CD8-positive, alpha-beta memory T cell (primary cell): ENCODE measurements around the gene OR10AD1. TPM values are rescaled to one million over a fixed set of nuclear protein-coding genes. Genes with fewer than 3 reads are reported as not detected.
A peak's percentile ranks its signal among the peaks of the same experiment; 100 is the strongest.

ENCODE experiments used
- CTCF ChIA-PET: fragments of 350-600 bp; sonication (Branson Sonifier 250); formaldehyde crosslinking; loops from one replicate; lab custom pipeline; 2021; ENCODE audit warnings: antibody characterized with exemption; lab: Charles Lee
- POLR2A ChIA-PET: fragments of 350-600 bp; sonication (Branson Sonifier 250); formaldehyde crosslinking; loops from one replicate; lab custom pipeline; 2021; ENCODE audit warnings: antibody characterized with exemption; lab: Charles Lee
- DNase-seq, 5 donors: peaks; one replicate each; pipeline versions ENCODE4 v3.0.0 to v3.0.0-alpha.2; 2020 to 2022; ENCODE audit warnings: mixed read lengths in 1 of 5
- H3K27ac ChIP-seq: one replicate; pipeline ENCODE4 v1.7.0; 2013; ENCODE audit warnings: low read depth, mild to moderate bottlenecking, low read length, moderate library complexity
- H3K27me3 ChIP-seq: 2 replicates; pipeline ENCODE4 v1.7.0; 2013; ENCODE audit warnings: low read length, mild to moderate bottlenecking; ENCODE audit not compliant: insufficient read depth, poor library complexity, severe bottlenecking
- H3K36me3 ChIP-seq: 2 replicates; pipeline ENCODE4 v1.7.0; 2013; ENCODE audit warnings: mild to moderate bottlenecking, low read length, moderate library complexity; ENCODE audit not compliant: insufficient read depth
- H3K4me1 ChIP-seq: 2 replicates; pipeline ENCODE4 v1.7.0; 2013; ENCODE audit warnings: mild to moderate bottlenecking, low read length, moderate library complexity; ENCODE audit not compliant: insufficient read depth
- H3K4me3 ChIP-seq: 2 replicates; pipeline ENCODE4 v1.7.0; 2013; ENCODE audit warnings: mild to moderate bottlenecking, low read length
- H3K9me3 ChIP-seq: 2 replicates; pipeline ENCODE4 v1.7.0; 2013; ENCODE audit warnings: mild to moderate bottlenecking, low read length
- H3K27ac Mint-ChIP-seq, 8 donors: one replicate each; pipeline ENCODE4 v1.8.0; 2020 to 2021; ENCODE audit warnings: mixed read lengths in 8 of 8, mild to moderate bottlenecking in 6 of 8, inconsistent platforms in 3 of 8, moderate library complexity in 3 of 8
- H3K27me3 Mint-ChIP-seq, 2 donors: one replicate each; pipeline ENCODE4 v1.8.0; 2020 to 2021; ENCODE audit warnings: mixed read lengths in 2 of 2, mild to moderate bottlenecking in 1 of 2, moderate library complexity in 1 of 2
- H3K36me3 Mint-ChIP-seq, 3 donors: one replicate each; pipeline ENCODE4 v1.8.0; 2020 to 2021; ENCODE audit warnings: mixed read lengths in 3 of 3, inconsistent platforms in 1 of 3, mild to moderate bottlenecking in 1 of 3
- H3K4me1 Mint-ChIP-seq, 3 donors: one replicate each; pipeline ENCODE4 v1.8.0; 2020 to 2021; ENCODE audit warnings: mixed read lengths in 3 of 3, inconsistent platforms in 1 of 3, mild to moderate bottlenecking in 1 of 3
- H3K4me3 Mint-ChIP-seq, 7 donors: one replicate each; pipeline ENCODE4 v1.8.0; 2020 to 2021; ENCODE audit warnings: mixed read lengths in 7 of 7, mild to moderate bottlenecking in 6 of 7, moderate library complexity in 4 of 7, inconsistent platforms in 2 of 7
- H3K9me3 Mint-ChIP-seq, 5 donors: one replicate each; pipeline ENCODE4 v1.8.0; 2020 to 2022; ENCODE audit warnings: mixed read lengths in 5 of 5, mild to moderate bottlenecking in 3 of 5, moderate library complexity in 2 of 5, inconsistent platforms in 1 of 5
- polyA plus RNA-seq: library from polyadenylated mRNA; unstranded; fragments of 300-500 nt; fragmentation: Illumina TruSeq; gene quantifications from one replicate; pipeline ENCODE4 v1.2.3, GENCODE V29; 2021
- total RNA-seq, 2 experiments: library from RNA; stranded (reverse); gene quantifications; one replicate each; pipeline ENCODE4 v1.2.3, GENCODE V29; 2021

OR10AD1 gene
- total and polyA plus RNA-seq, 3 experiments from 2014 or later = not detected

- Mint-ChIP-seq H3K4me3 (peak within 1 kb of the TSS; percentile 93 to 97 (median 96)), H3K9me3 (no peaks in the 10 kb centered on the region), H3K36me3 (peaks cover 0 to 6% (median 0%) of the 10 kb centered on the region in 3 donors), H3K27me3 (peaks cover 22 to 29% of the 10 kb centered on the region in 2 donors), H3K27ac (peak within 1 kb of the TSS; percentile 71 to 96 (median 90)), H3K4me1 (peaks cover 6 to 20% (median 11%) of the 10 kb centered on the region in 3 donors)
- DNase-seq = peak; percentile 57 to 91 (median 84)
- H3K4me3 ChIP-seq = peak within 1 kb of the TSS; percentile 91
- H3K4me1 ChIP-seq = peaks cover 16% of the 10 kb centered on the region
- no peaks in the 10 kb centered on the region for H3K9me3 ChIP-seq
- POLR2A ChIA-PET = interaction anchor here (0.8 to 3.4 kb wide), 3 partner anchors 15 to 277 kb away, joined by 3 to 29 read pairs (median 13); partner anchors contain the start of gene ASB8
- H3K36me3 ChIP-seq = no peaks in the 10 kb centered on the region
- H3K27ac ChIP-seq = peak within 1 kb of the TSS; percentile 75
- CTCF ChIA-PET = interaction anchor here (0.8 to 1.8 kb wide), 15 partner anchors 9 to 435 kb away, joined by 3 to 23 read pairs (median 4); partner anchors contain the start of genes ASB8 and OR10AD1
- peaks cover 12% of the 10 kb centered on the region for H3K27me3 ChIP-seq
Observed at GRCh38 chr12:48183091-48183875, 19.8 kb downstream of the OR10AD1 start, which contains the start of gene CCDC184. CCDC184 (plus strand) TSS chr12:48183644; CDS start chr12:48184123, 479 bp downstream.

GRCh38 chr12:48182631-48183030 is 20.5 kb downstream of the OR10AD1 start:
- Histone ChIP-seq H3K4me3 (peak overlapping the region; percentile 91), H3K9me3 (no peaks in the 10 kb centered on the region), H3K4me1 (peaks cover 16% of the 10 kb centered on the region), H3K27me3 (peaks cover 12% of the 10 kb centered on the region), H3K27ac (peak overlapping the region; percentile 75), H3K36me3 (no peaks in the 10 kb centered on the region)
- H3K4me3 Mint-ChIP-seq = peak overlapping the region; percentile 93 to 97 (median 96)
- no peaks in the 10 kb centered on the region for H3K9me3 Mint-ChIP-seq
- CTCF ChIA-PET = interaction anchor here (0.8 to 1.8 kb wide), 14 partner anchors 9 to 436 kb away, joined by 3 to 23 read pairs (median 4); partner anchors contain the start of genes ASB8 and OR10AD1
- peaks cover 22 to 33% of the 10 kb centered on the region in 2 donors for H3K27me3 Mint-ChIP-seq
- POLR2A ChIA-PET = interaction anchor here (0.8 to 3.4 kb wide), 3 partner anchors 16 to 277 kb away, joined by 3 to 29 read pairs (median 13); partner anchors contain the start of gene ASB8
- H3K36me3 Mint-ChIP-seq = peaks cover 0 to 6% (median 0%) of the 10 kb centered on the region in 3 donors
- H3K27ac Mint-ChIP-seq = peak overlapping the region; percentile 71 to 96 (median 90)
- DNase-seq = no peak
- peaks cover 6 to 20% (median 11%) of the 10 kb centered on the region in 3 donors for H3K4me1 Mint-ChIP-seq

- DNase-seq = no peak
- H3K36me3 ChIP-seq = no peaks in the 10 kb centered on the region
- no peaks in the 10 kb centered on the region for H3K9me3 Mint-ChIP-seq
Observed at GRCh38 chr12:48180857-48181495, 22.1 kb downstream of the OR10AD1 start.

GRCh38 chr12:48180424-48180823 is 22.7 kb downstream of the OR10AD1 start:
- H3K4me1 ChIP-seq = peaks cover 16% of the 10 kb centered on the region
- peaks cover 14 to 40% of the 10 kb centered on the region in 2 donors for H3K27me3 Mint-ChIP-seq
- H3K9me3 Mint-ChIP-seq = no peaks in the 10 kb centered on the region
- peaks cover 13 to 26% (median 14%) of the 10 kb centered on the region in 3 donors for H3K4me1 Mint-ChIP-seq
- DNase-seq = no peak
- H3K4me3 Mint-ChIP-seq = no peak overlapping the region
- ChIA-PET CTCF (interaction anchor here (1.1 to 1.3 kb wide), 2 partner anchors 10 to 17 kb away, joined by 4 read pairs; no protein-coding TSS in a partner anchor), POLR2A (no interaction called here)
- H3K4me3 ChIP-seq = no peak overlapping the region
- peaks cover 12% of the 10 kb centered on the region for H3K27me3 ChIP-seq
- no peaks in the 10 kb centered on the region for H3K36me3 ChIP-seq
- H3K9me3 ChIP-seq = no peaks in the 10 kb centered on the region
- peaks cover 0 to 6% (median 0%) of the 10 kb centered on the region in 3 donors for H3K36me3 Mint-ChIP-seq
- H3K27ac Mint-ChIP-seq = no peak overlapping the region
- no peak overlapping the region for H3K27ac ChIP-seq

More at GRCh38 chr12:48180857-48181495, 22.1 kb downstream of the OR10AD1 start:
- Mint-ChIP-seq H3K27ac (peak overlapping the region in 3 of 8 donors; percentile 8 to 24 (median 21)), H3K4me1 (peaks cover 9 to 21% (median 11%) of the 10 kb centered on the region in 3 donors), H3K4me3 (peak overlapping the region in 1 of 7 donors; percentile 1), H3K36me3 (peaks cover 0 to 6% (median 0%) of the 10 kb centered on the region in 3 donors), H3K27me3 (peaks cover 20 to 42% of the 10 kb centered on the region in 2 donors)
- ChIA-PET POLR2A (no interaction called here), CTCF (interaction anchor here (1.3 kb wide), 1 partner anchor 17 kb away, joined by 4 read pairs; no protein-coding TSS in a partner anchor)
- Histone ChIP-seq H3K9me3 (no peaks in the 10 kb centered on the region), H3K27ac (no peak overlapping the region), H3K4me3 (no peak overlapping the region), H3K27me3 (peaks cover 12% of the 10 kb centered on the region), H3K4me1 (peaks cover 16% of the 10 kb centered on the region)

GRCh38 chr12:48179466-48179865 is 23.6 kb downstream of the OR10AD1 start:
- no peaks in the 10 kb centered on the region for H3K36me3 ChIP-seq
- H3K9me3 Mint-ChIP-seq = no peaks in the 10 kb centered on the region
- peaks cover 4% of the 10 kb centered on the region for H3K27me3 ChIP-seq
- peak overlapping the region in 1 of 7 donors; percentile 38 for H3K4me3 Mint-ChIP-seq
- H3K9me3 ChIP-seq = no peaks in the 10 kb centered on the region
- H3K4me1 Mint-ChIP-seq = peaks cover 13 to 23% (median 15%) of the 10 kb centered on the region in 3 donors
- H3K27me3 Mint-ChIP-seq = peaks cover 8 to 31% of the 10 kb centered on the region in 2 donors
- no peak overlapping the region for H3K27ac ChIP-seq
- peaks cover 0 to 6% (median 0%) of the 10 kb centered on the region in 3 donors for H3K36me3 Mint-ChIP-seq
- CTCF ChIA-PET = interaction anchor here (0.6 to 1.2 kb wide), 4 partner anchors 9 to 216 kb away, joined by 3 to 5 read pairs (median 4); partner anchors contain the start of gene TMEM106C
- no peak for DNase-seq
- POLR2A ChIA-PET = interaction anchor here (1.0 kb wide), 1 partner anchor 18 kb away, joined by 3 read pairs; no protein-coding TSS in a partner anchor
- H3K4me3 ChIP-seq = no peak overlapping the region
- no peak overlapping the region for H3K27ac Mint-ChIP-seq
- H3K4me1 ChIP-seq = peaks cover 14% of the 10 kb centered on the region

- no peaks in the 10 kb centered on the region for H3K27me3 ChIP-seq
- Mint-ChIP-seq H3K27me3 (peaks cover 2 to 26% of the 10 kb centered on the region in 2 donors), H3K36me3 (peaks cover 0 to under 1% (median 0%) of the 10 kb centered on the region in 3 donors), H3K9me3 (no peaks in the 10 kb centered on the region), H3K4me3 (no peak overlapping the region), H3K27ac (no peak overlapping the region), H3K4me1 (peaks cover 10 to 15% (median 15%) of the 10 kb centered on the region in 3 donors)
- H3K4me1 ChIP-seq = peaks cover 9% of the 10 kb centered on the region
- H3K9me3 ChIP-seq = no peaks in the 10 kb centered on the region
- no peak overlapping the region for H3K4me3 ChIP-seq
- no peaks in the 10 kb centered on the region for H3K36me3 ChIP-seq
- ChIA-PET CTCF (no interaction called here), POLR2A (interaction anchor here (0.6 to 1.2 kb wide), 2 partner anchors 19 to 211 kb away, joined by 3 to 4 read pairs; no protein-coding TSS in a partner anchor)
- DNase-seq = no peak
- H3K27ac ChIP-seq = no peak overlapping the region
Observed at GRCh38 chr12:48177982-48178381, 25.1 kb downstream of the OR10AD1 start.

GRCh38 chr12:48176417-48176751 is 26.7 kb downstream of the OR10AD1 start:
- no peak overlapping the region for H3K27ac ChIP-seq
- ChIA-PET CTCF (interaction anchor here (1.0 to 1.3 kb wide), 4 partner anchors 9 to 432 kb away, joined by 3 to 5 read pairs (median 3); no protein-coding TSS in a partner anchor), POLR2A (no interaction called here)
- no peaks in the 10 kb centered on the region for H3K36me3 Mint-ChIP-seq
- H3K4me3 Mint-ChIP-seq = no peak overlapping the region
- H3K9me3 Mint-ChIP-seq = no peaks in the 10 kb centered on the region
- no peak for DNase-seq
- H3K9me3 ChIP-seq = no peaks in the 10 kb centered on the region
- H3K36me3 ChIP-seq = no peaks in the 10 kb centered on the region
- H3K4me1 ChIP-seq = no peaks in the 10 kb centered on the region
- H3K4me1 Mint-ChIP-seq = peaks cover 3 to 9% (median 7%) of the 10 kb centered on the region in 3 donors
- H3K4me3 ChIP-seq = no peak overlapping the region
- H3K27me3 Mint-ChIP-seq = peaks cover 2 to 26% of the 10 kb centered on the region in 2 donors
- no peaks in the 10 kb centered on the region for H3K27me3 ChIP-seq
- H3K27ac Mint-ChIP-seq = no peak overlapping the region
